Kidney glomerular epithelial cell (primary cell): ENCODE measurements around the gene TPPP3.
"Not testable (repeated sequence)": the region's sequence is repeated elsewhere in the genome, so short reads cannot be mapped to it uniquely, and the experiment has no call there.

ENCODE experiments used
- DNase-seq: peaks from one replicate; lab custom pipeline; 2025; lab: John Stamatoyannopoulos, UW

TPPP3 gene

GRCh38 chr16:67426022-67426421 is 32.7 kb upstream of the TPPP3 start:
- no peak for DNase-seq

DNA sequence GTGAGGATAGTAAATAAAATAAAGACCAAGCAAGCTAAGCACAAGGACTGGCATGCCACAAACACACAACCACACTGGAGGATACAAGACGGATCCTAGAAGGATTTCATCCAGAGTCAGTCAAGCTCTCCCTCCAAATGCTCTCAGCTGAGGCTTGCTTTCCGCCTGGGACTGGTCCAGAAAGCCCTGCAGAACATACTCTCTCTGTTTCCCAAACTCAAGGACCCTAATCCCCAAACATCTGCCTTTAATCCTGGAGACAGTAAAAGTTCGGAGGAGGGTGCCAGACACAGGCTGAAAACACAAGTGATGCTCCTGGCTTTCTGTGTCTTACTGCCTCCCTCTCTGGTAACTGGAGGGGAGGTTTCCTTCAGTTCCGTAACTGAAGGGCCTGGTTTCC is 32.3 kb upstream of the TPPP3 start:
- DNase-seq, result no peak

DNA sequence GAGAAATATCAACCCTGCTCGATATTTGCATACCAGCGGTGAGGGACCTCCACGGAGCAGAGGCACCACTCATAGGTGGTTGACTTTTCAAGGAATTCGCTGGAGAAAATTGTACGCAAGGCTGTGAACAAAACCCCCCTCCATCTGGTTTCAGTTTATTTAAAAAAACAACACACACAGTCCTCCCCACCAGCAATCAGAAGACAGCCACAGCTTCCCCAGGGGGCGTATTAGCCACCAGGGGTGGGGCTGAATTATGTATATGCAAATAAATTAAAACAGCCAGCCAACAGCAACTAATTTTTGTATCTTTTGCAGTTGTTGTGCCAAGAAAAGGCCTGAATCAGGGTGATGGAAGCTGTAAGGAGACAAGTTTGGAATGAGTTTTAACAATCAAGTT is 31.8 kb upstream of the TPPP3 start:
- no peak for DNase-seq

DNA sequence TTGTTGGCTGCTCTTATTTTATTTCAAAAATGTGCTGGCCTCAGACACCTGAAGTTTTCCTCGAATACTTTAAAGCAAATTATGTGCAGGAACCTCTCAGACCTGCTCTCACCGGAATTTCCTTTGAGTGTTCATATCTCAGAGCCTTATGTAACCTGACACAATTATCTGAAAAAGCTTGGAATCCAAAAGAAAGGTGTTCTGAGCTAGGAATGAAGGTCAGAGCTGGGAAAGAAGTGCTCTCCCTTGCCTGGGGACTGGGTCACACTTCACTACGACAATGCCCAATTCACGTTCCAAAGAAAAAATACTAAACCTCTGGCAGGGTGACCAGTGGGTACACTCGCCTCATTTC is 30.9 kb upstream of the TPPP3 start:
- DNase-seq, result no peak

DNA sequence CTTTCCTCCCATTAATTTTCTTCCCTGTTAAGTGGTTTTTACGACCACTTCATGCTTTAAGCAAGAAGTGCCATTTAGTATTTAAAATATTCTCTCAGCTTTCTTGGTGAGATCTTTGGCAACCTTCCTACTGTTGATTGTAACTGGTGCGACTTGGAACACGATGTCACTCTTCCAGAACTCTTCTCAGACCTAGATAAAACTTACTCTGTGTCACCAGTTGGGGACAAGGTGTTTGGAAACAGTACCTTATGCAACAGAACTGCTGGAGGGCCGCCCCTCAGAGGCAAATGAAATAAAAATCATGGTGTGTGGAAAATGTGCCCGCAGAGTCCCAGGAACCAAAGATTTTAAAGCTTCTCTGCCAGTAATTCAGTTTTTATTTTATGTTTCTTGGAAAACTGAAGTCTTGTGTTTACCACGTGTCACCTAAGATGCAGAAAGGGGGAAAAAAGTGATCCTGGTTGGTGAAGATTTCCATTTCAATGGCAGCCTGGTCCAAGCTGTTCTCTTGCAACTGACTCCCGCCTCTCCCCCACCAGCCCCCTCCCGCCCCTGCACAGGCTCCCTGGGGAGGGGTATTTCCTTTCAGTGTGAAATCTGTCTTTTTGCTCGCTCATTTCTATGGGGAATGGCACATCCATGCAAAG is 30.4 kb upstream of the TPPP3 start:
- DNase-seq, result no peak

GRCh38 chr16:67423015-67423414 is 29.7 kb upstream of the TPPP3 start:
- no peak for DNase-seq

- no peak for DNase-seq
Measured at GRCh38 chr16:67421030-67421429, 27.7 kb upstream of the TPPP3 start.

DNA sequence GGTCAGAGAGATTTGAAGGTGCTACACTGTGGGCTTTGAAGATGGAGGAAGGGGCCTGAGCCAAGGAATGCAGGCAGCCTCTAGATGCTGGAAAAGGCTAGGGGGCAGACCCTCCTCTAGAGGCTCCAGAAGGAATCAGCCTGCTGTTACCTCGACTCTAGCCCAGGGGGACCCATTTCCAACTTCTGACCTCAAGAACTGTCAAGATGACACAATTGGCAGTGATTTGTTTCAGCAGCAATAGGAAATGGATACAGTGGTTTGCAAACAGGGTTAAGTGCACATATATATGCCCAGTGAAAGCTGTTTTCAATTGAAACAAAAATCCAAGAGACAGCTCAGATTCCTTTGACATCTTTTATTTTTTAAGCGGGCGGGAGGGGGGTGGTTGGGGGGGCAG is 26.6 kb upstream of the TPPP3 start:
- no peak for DNase-seq

- DNase-seq, result no peak
Measured at GRCh38 chr16:67419502-67419901, 26.2 kb upstream of the TPPP3 start.

DNA sequence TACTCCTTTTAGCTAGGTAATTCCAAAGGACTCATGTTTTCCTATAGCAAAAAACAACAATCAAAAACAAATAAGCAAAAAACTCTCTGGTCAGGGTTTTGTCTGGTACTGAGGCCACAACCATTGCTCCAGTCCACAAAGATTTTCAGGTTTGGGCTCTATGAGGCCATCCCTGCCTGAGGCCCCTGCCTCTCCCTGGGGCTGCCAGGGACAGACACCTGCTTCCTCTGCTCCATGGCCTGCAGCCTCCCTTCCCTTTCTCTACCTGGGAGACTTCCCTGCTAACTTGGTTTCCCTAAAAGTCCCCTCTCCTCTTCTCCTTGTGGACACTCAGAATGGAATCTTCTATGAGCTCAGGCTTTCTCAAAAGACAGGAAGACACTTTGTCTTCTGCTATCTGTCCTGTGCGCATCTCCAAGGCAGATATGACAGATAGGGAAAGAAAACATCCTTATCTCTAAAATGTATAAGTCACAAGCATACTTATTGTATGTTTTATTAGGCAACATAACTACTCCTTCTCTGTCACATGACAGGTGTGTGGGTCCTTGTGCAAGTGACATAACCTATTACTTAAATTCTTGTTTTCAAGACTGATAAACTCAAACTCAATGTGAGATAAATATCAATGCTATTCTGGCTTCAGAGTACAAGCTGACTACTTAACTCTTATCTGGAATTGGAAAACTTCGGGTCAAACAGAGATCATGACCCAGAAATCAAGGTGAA is 24.2 kb upstream of the TPPP3 start:
- no peak for DNase-seq

DNA sequence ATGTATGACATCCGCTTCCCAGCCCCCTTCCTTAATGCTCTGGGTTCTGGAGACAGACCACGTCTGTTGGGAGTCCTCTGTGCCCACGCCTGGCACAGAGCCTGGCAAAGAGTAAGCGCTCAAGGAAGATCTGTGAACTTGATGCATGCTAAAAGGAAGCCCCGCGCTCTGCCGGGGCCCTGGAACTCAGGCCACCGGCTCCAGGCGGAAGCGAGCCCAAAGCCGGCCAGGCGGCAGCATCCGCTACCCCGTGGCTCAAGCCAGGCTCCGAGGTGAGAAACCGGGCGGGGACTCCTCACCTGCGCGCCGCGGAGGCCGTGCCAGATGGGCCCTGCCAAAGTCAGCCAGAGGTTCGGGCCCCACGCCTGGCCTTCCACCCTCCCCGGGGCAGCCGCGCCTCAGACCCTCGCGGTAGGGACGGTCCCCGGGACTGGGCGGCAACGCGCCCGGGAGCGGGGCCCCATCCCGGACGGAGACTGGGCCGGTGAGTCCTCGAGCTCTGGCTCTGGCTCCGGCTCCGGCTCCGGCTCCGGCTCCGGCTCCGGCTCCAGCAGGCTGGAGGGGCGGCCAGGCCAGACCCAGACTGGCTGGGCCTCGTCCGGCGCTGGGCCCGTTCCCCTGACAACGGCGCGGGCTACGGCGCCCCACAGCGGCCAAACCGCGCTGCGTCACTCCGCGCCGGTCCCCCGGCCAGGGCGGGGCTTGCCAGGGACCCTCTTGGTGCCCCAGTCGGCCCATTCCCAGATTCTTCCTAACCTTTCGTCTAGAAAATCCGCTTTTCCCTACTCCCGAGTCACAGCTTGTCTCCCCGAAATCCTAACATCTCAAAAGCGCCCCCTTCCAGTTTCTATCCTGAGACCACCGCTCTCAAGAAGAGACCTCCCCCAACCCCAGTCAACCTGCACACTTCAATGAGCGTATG is 22.8 kb upstream of the TPPP3 start, which contains the start of gene ZDHHC1:
TSS of gene ZDHHC1 (minus strand) at position 606 of the 922 bp plus-strand sequence. CDS start 8,702 bp downstream, outside the sequence.
- DNase-seq, result no peak

- not testable (repeated sequence) for DNase-seq
Measured at GRCh38 chr16:67415421-67415820, 22.1 kb upstream of the TPPP3 start.

DNA sequence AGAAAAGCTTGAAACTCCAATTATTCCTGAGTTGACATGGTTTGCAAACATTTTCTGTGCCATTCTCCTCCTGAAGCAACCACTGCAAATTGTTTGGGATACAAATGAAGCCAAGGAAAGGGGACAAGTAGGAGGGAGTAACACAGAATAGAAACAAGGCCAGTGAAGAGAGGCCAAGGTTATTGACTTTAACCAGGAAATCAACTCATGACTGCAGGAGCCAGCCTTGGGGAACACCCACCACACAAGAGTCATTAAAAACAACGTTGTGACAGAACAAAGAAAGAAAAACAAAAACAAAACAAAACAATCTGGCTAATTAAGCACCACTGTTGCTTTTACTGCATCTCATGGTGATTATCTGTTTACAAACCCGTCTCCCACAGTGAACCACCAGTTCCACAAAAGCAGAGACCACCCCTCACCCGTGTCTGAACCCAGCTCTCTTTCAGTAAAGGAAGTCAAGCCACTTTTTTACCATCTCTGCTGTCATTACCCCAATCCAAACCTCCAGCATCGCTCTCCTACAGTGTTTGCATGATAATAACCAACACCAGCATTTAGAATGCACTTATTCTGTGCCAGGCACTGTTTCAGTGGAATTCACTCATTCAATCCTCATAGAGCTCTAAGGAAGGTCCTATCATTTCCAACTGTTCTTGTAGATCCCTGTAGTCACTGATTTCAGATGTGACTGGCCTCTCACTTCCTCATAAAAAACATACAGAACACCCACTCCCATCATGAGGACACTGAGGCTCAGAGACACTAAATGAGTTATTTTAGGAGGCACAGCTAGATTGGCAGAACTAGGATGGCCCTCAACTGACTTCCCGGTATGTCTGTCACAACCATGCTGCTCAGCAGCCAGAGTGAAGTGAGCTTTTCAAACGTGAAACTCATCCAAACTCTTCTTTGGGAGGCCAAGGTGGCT is 20.9 kb upstream of the TPPP3 start:
- DNase-seq, result no peak

DNA sequence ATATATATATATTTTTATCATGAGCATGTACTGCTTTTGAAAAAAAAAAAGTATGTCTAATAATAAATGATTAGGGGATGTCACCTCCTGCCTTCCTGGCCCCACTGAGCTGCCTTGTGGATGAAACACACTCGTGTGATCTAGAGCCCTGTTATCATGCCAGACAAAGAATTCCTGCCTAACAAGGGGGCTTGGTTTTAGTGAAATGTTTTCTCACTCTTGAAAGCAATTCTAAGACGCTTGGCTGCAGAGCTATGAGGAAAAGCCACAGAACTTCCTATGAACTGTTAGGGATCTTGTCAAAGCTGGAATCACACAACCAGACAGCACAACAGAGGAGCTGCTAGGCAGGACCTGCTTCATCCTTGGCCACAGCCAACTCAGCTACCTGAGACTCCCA is 19.0 kb upstream of the TPPP3 start:
- no peak for DNase-seq

DNA sequence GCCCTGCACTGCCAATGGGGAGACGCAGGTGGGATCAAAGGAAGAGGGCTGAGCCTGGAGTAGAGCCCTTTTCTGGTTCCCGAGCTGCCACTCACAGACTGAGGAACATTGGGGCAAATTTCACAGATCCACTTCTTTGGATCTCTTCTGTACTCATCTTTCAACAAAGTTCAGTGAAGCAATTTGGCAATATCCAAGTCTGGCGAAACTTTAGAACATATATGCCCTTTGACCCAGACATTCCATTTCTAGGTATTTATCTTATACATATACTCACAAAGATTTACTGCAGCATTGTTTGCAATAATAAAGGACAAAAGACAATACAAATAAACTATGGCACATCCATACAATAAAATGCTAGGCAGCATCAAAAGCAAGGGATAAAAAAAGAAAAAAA is 18.0 kb upstream of the TPPP3 start:
- no peak for DNase-seq

- DNase-seq, result no peak
Measured at GRCh38 chr16:67409631-67410030, 16.3 kb upstream of the TPPP3 start.

DNA sequence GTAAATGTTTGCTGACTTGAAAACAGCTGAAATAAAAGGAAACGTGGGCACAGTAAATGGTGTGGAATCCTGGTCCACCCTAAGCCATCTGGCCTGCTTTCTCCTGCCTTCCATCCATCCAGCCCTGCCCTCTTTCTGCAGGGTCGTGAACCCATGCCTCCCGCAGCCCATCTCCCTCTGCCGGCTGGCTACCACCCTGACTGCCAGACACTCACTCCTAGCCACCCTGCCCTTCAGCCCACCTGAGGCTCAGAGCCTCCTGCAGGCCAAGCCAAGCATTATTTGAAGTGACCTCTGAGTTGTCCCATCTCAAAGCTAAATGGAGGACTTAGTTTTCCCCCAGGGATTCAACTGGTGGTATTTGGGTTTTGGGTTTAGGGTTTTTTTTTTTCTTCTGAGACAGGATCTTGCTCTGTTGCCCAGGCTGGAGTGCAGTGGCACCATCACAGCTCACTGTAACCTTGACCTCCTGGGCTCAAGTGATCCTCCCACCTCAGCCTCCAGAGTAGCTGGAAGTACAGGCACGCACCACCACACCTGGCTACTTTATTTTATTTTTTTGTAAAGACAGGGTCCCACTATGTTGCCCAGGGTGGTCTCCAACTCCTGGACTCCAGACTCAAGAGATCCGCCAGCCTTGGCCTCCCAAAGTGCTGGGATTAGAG is 14.6 kb upstream of the TPPP3 start:
- DNase-seq, result no peak

- no peak for DNase-seq
Measured at GRCh38 chr16:67407176-67407787, 14.0 kb upstream of the TPPP3 start.

DNA sequence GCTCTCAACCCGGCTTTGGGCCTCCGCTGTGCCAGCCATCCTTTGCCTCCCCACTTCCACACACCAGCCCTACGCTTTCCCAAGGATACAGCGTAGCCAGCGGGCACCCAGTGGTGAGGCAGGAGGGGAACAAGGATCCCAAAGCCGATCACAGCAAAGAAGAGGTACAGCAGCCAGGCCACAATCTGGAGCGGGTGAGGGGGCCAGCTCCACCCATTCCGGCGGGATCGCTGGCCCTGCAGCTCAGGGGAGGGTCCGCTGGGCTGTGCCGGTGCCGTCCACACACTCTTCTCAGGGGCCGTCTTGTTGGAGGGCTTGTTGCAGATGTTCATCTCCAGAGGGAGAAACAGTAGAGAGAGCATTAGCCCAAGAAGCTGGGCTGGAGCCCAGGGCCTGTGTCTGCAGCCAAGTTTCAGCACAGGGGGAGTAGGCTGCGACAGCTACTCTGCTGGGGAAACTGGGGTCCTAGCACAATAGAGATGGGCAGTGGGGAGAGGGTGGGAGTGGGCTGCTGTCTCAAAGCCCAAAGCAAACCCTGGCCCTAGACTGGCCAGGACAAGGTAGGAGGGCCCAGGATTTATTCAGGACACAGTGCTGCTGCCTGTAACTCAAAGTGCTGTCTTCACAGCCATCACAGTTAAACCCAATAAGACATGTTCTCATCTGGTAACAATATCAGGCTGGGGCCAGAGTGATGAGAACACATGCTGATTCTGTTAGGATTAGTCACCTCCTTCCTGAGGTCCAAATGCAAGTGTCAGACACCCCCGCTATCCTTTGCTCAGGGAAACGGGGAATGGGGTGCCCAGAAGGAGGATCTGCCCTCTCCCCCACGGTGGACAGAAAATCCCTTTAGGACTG is 13.0 kb upstream of the TPPP3 start:
- DNase-seq, result no peak

GRCh38 chr16:67405336-67405735 is 12.0 kb upstream of the TPPP3 start:
- no peak for DNase-seq
